K562 (cell line): ENCODE results near the gene PACRG. TPM values are rescaled to one million over a fixed set of nuclear protein-coding genes. Genes with fewer than 3 reads are reported as not detected.
"Not testable (repeated sequence)": the region's sequence is repeated elsewhere in the genome, so short reads cannot be mapped to it uniquely, and the experiment has no call there.

Source experiments
- ATAC-seq: fragments of 200-7000 bp; cut with Tn5 transposase; 3 replicates; pipeline ENCODE4 v1.9.1; 2020; ENCODE audit warnings: moderate library complexity
- BruUV-seq: library from RNA; stranded (reverse); fragments of 400-500 nt; replicated peaks from 2 replicates; lab custom pipeline; 2021; lab: Mats Ljungman, UMichigan
- CTCF ChIA-PET: fragments of 300-600 bp; formaldehyde crosslinking; extraction: SDS; loops from one replicate; lab custom pipeline; 2021; ENCODE audit warnings: low intra/inter-chr PET ratio; lab: Yijun Ruan, JAX
- POLR2A ChIA-PET: fragments of 300-600, 350-650 bp; sonication (Branson Sonifier 250); formaldehyde crosslinking; extraction: SDS; loops from one replicate; lab custom pipeline; 2021; ENCODE audit warnings: antibody characterized with exemption, inconsistent platforms; lab: Yijun Ruan, JAX
- DNase-seq, 4 experiments: peaks; one replicate each; pipeline versions ENCODE4 v3.0.0 to v3.0.0-alpha.2; 2011 to 2018; ENCODE audit warnings: low spot score in 3 of 4, mixed read lengths in 3 of 4; ENCODE audit errors: extremely low read depth in 1 of 4
- FAIRE-seq: peaks from 2 replicates; lab custom pipeline; 2011; peaks lifted over from hg19 to GRCh38; lab: Jason Lieb, UNC
- H2AFZ ChIP-seq: 2 replicates; pipeline ENCODE4 v1.6.0; 2011; ENCODE audit warnings: low read depth, low read length, control low read depth, inconsistent platforms
- H3K27ac ChIP-seq: fragments of 200-600 bp; 3 replicates; pipeline ENCODE4 v1.8.0; 2011; ENCODE audit warnings: low read depth, mild to moderate bottlenecking, control low read depth, inconsistent platforms, low read length, moderate library complexity, mixed read lengths; ENCODE audit errors: extremely low read depth
- H3K27me3 ChIP-seq, 2 experiments: fragments of 300-600 bp in 1 of 2; 2 replicates in 1 of 2; 3 replicates in 1 of 2; pipeline versions ENCODE4 v1.6.0 to v1.8.0; 2011; ENCODE audit warnings: inconsistent platforms in 2 of 2, low read length in 2 of 2, mild to moderate bottlenecking in 1 of 2, mixed read lengths in 1 of 2, moderate library complexity in 1 of 2; ENCODE audit not compliant: control insufficient read depth in 2 of 2, insufficient read depth in 2 of 2
- H3K36me3 ChIP-seq: fragments of 300-600 bp; 3 replicates; pipeline ENCODE4 v1.8.0; 2011; ENCODE audit warnings: mild to moderate bottlenecking, low read length, inconsistent platforms; ENCODE audit not compliant: control insufficient read depth, insufficient read depth
- H3K4me1 ChIP-seq, 2 experiments: fragments of 200-600 bp in 1 of 2; replicated peaks in 1 of 2; 2 replicates in 1 of 2; 3 replicates in 1 of 2; pipeline versions ENCODE4 v1.5.1 to v1.8.0; 2011; ENCODE audit warnings: inconsistent platforms in 2 of 2, low read length in 2 of 2, mild to moderate bottlenecking in 1 of 2, mixed read lengths in 1 of 2, moderate library complexity in 1 of 2; ENCODE audit not compliant: control insufficient read depth in 2 of 2, insufficient read depth in 2 of 2
- H3K4me2 ChIP-seq: 2 replicates; pipeline ENCODE4 v1.6.1; 2011; ENCODE audit warnings: low read length, control low read depth, inconsistent platforms, mixed read lengths; ENCODE audit not compliant: insufficient read depth
- H3K4me3 ChIP-seq: fragments of 200-600 bp; sonication (generic), shearing (Covaris generic); 2 replicates; pipeline ENCODE4 v1.5.1; 2016; ENCODE audit warnings: control low read depth, inconsistent platforms
- H3K79me2 ChIP-seq: fragments of 200-600 bp; 3 replicates; pipeline ENCODE4 v1.8.0; 2011; ENCODE audit warnings: low read length, inconsistent platforms; ENCODE audit not compliant: control insufficient read depth, insufficient read depth
- H3K9ac ChIP-seq, 2 experiments: 2 replicates each; pipeline versions ENCODE4 v1.6.0 to v1.6.1; 2011; ENCODE audit warnings: low read depth in 2 of 2, low read length in 2 of 2, control low read depth in 1 of 2, inconsistent platforms in 1 of 2, mild to moderate bottlenecking in 1 of 2, mixed read lengths in 1 of 2; ENCODE audit not compliant: insufficient read depth in 1 of 2
- H3K9me1 ChIP-seq: one replicate; pipeline ENCODE4 v1.6.0; 2011; ENCODE audit warnings: inconsistent platforms, mild to moderate bottlenecking, low read length, moderate library complexity; ENCODE audit not compliant: control insufficient read depth, insufficient read depth
- H3K9me3 ChIP-seq: replicated peaks from 2 replicates; pipeline ENCODE4 v1.5.1; 2011; ENCODE audit warnings: low read depth, low read length, inconsistent platforms; ENCODE audit not compliant: control insufficient read depth, insufficient read depth
- H4K20me1 ChIP-seq: replicated peaks from 2 replicates; pipeline ENCODE4 v1.6.1; 2011; ENCODE audit warnings: low read length, inconsistent platforms, mixed read lengths; ENCODE audit not compliant: control insufficient read depth, insufficient read depth
- ARID3B ChIP-seq: fragments of 250-450 bp; sonication (Bioruptor Pico); IDR thresholded peaks from 2 replicates; pipeline ENCODE4 v1.4.0; 2020; ENCODE audit warnings: borderline replicate concordance
- KLF16 ChIP-seq: IDR thresholded peaks from 2 replicates; pipeline ENCODE4 v1.6.1; 2016; ENCODE audit warnings: antibody characterized with exemption
- SRSF3 ChIP-seq: fragments of 200-400 bp; formaldehyde crosslinking; IDR thresholded peaks from 2 replicates; pipeline ENCODE4 v1.6.1; 2016; ENCODE audit warnings: mild to moderate bottlenecking, low read length, moderate library complexity; ENCODE audit not compliant: insufficient read depth
- ZC3H11A ChIP-seq: IDR thresholded peaks from 2 replicates; pipeline ENCODE4 v1.6.1; 2012; ENCODE audit warnings: low read depth, low read length, improper control_type of control experiment
- ZNF696 ChIP-seq: fragments of 250-450 bp; sonication (Bioruptor Pico); conservative IDR thresholded peaks from 2 replicates; pipeline ENCODE4 v1.4.0; 2020; ENCODE audit warnings: mild to moderate bottlenecking, moderate library complexity
- WGBS: fragments of 100-300 bp; shearing (Covaris generic); methylation state at CpG from one replicate; pipeline ENCODE4 v1.1.6; 2016; ENCODE audit warnings: low coverage, mixed read lengths; ENCODE audit not compliant: insufficient coverage; ENCODE audit errors: missing lambda C conversion rate; 5-methylcytosine and 5-hydroxymethylcytosine counted together
- in situ Hi-C: fragments of 300-500 bp; cut with MboI; formaldehyde crosslinking; loops from 4 replicates; pipeline ENCODE4 v1.15.0; 2018; ENCODE audit warnings: inconsistent platforms, mixed read lengths
- intact Hi-C: fragments of 100-400 bp; cut with micrococcal nuclease; formaldehyde crosslinking; loops from 2 replicates; pipeline ENCODE4 v1.14.2; 2022
- polyA plus RNA-seq, 8 experiments: library from polyadenylated mRNA; depleted of rRNA in 4 of 8; stranded (reverse) in 5 of 8; unstranded in 3 of 8; fragments of >200 nt; fragmentation: Nextera tagmentation in 2 of 8; fragmentation: Illumina TruSeq in 1 of 8; extraction: Ambion mirVana in 2 of 8; extraction: Trizol in 1 of 8; gene quantifications; 2 replicates each; pipeline versions ENCODE4 v1.2.1 to v1.2.3, GENCODE V29; 2011 to 2014; ENCODE audit warnings: inconsistent platforms in 1 of 8, missing spikeins in 1 of 8
- total RNA-seq, 7 experiments: library from RNA; depleted of rRNA in 6 of 7; stranded (reverse); fragments of >200 nt in 6 of 7; fragmentation: Illumina TruSeq in 2 of 7; extraction: Trizol in 2 of 7; gene quantifications; 2 replicates each; pipeline versions ENCODE4 v1.2.1 to v1.2.3, GENCODE V29; 2011 to 2021; ENCODE audit warnings: low replicate concordance in 1 of 7

The PACRG gene
- total and polyA plus RNA-seq, 9 of the 15 experiments (the other 6 are each of a cell fraction or from before 2014, with no cell fraction given): 0.04 TPM; not detected in 8

- TF ChIP-seq ARID3B (CRISPR knock-in tag): no peak
- TF ChIP-seq ZNF696 (CRISPR knock-in tag): no peak
- no peak for TF ChIP-seq KLF16
- no peak for TF ChIP-seq ZC3H11A
- TF ChIP-seq SRSF3: no peak
- TF ChIP-seq, all 486 proteins: peak for 120
These were observed at the start of gene PACRG, which contains the start of gene PRKN (continued) for GRCh38 chr6:162727322-162728182.

DNA sequence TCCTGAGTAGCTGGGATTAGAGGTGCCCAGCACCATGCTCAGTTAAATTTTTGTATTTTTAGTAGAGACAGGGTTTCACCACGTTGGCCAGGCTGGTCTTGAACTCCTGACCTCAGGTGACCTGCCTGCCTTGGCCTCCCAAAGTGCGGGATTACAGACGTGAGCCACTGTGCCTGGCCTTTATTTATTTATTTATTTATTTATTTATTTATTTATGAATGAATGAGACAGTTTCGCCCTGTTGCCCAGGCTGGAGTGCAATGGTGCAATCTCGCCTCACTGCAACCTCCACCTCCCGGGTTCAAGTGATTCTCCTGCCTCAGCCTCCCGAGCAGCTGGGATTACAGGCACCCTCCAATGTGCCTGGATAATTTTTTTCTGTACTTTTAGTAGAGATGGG is 48.9 kb upstream of the PACRG start:
- H3K9me3 ChIP-seq, CTCF ChIA-PET: not testable (repeated sequence)

More for the DNA sequence above, 48.9 kb upstream of the PACRG start:
- H2AFZ ChIP-seq, BruUV-seq, intact Hi-C loops, H3K9ac ChIP-seq, DNase-seq, H3K4me2 ChIP-seq, H3K4me1 ChIP-seq, FAIRE-seq, H3K9me1 ChIP-seq, H3K36me3 ChIP-seq, in situ Hi-C loops, ATAC-seq, H3K27me3 ChIP-seq, H4K20me1 ChIP-seq, H3K4me3 ChIP-seq, H3K27ac ChIP-seq, POLR2A ChIA-PET, H3K79me2 ChIP-seq: not testable (repeated sequence)
- WGBS: 1% methylated on average over 7 of the region's 7 CpGs
